ENCODE data around the gene ETFA. TPM values are rescaled to one million over a fixed set of nuclear protein-coding genes. Genes with fewer than 3 reads are reported as not detected.
A peak's percentile ranks its signal among the peaks of the same experiment; 100 is the strongest.

ETFA gene
- total and polyA plus RNA-seq, 7 donors, result 58.4 to 476 (median 102) TPM

DNA sequence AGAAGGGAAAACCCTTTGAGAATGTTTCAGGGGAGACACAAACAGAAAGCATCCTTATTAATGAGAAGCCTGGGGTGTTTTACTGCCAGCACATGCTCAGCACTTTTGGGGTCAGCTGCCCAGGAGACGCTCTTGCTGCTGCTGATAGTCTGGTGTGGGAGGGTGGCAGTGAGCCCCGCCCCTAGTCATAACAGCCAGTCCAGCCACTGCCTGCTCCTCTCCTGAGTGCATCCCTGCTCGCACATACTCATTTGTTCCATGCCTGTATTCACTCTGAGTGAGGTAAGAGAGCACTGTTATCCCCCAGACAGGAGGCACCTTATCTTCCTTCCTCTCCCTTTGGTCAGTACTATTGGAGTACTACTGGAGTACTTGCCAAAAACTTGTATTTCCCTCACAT is 101.3 kb downstream of the ETFA start:
- TF ChIP-seq POLR2AphosphoS5 (IDR thresholded peaks at IDR 0.05) (no peak), POLR2A (IDR thresholded peaks at IDR 0.05) (no peak), CTCF (IDR thresholded peaks at IDR 0.05) (no peak), EP300 (IDR thresholded peaks at IDR 0.05) (no peak)
- no peaks in the 10 kb centered on the region for H3K27me3 ChIP-seq
- no peak overlapping the region for H3K4me3 ChIP-seq
- H3K27ac ChIP-seq, result no peak overlapping the region
- H3K4me1 ChIP-seq, result peaks cover 0 to 7% (median 0%) of the 10 kb centered on the region in 4 donors
- H3K36me3 ChIP-seq, result peaks cover 11 to 65% (median 16%) of the 10 kb centered on the region in 4 donors
- intact Hi-C loops (cut with DNase I), result no loop called here
- 86 to 93% methylated on average over 3 of the region's 3 CpGs for WGBS, 2 donors
- no peaks in the 10 kb centered on the region for H3K9me3 ChIP-seq
- DNase-seq, result no peak

DNA sequence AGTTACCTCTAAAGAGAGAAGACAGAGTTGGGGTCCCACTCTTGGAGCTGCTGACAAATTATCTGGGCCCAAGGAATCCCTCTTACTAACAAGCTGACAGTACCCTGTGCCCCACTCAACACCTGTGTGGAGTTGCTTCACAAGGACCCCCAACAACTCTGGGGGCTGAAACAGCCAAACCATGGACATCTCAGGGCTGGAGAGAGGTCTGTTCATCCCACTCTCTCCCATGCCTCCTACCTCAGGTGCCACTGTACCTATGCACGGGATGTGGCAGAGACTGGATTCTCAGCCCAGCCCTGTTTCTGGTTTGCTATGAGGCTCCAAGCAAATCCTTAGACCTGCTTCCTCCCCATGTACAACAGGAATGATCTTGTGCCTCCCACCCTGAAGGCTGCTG is 101.7 kb downstream of the ETFA start:
- no peak for DNase-seq
- Histone ChIP-seq H3K4me1 (peaks cover 0 to 7% (median 0%) of the 10 kb centered on the region in 4 donors), H3K36me3 (peaks cover 11 to 61% (median 16%) of the 10 kb centered on the region in 4 donors), H3K27me3 (no peaks in the 10 kb centered on the region), H3K4me3 (no peak overlapping the region), H3K9me3 (no peaks in the 10 kb centered on the region), H3K27ac (no peak overlapping the region)
- WGBS, 2 donors, result 93 to 98% methylated on average over 1 of the region's 1 CpG
- intact Hi-C loops (cut with DNase I), result no loop called here
- no peak for TF ChIP-seq CTCF (IDR thresholded peaks at IDR 0.05)
- no peak for TF ChIP-seq POLR2A (IDR thresholded peaks at IDR 0.05)
- no peak for TF ChIP-seq POLR2AphosphoS5 (IDR thresholded peaks at IDR 0.05)
- no peak for TF ChIP-seq EP300 (IDR thresholded peaks at IDR 0.05)

GRCh38 chr15:76208786-76209424 is 102.4 kb downstream of the ETFA start:
- intact Hi-C loops (cut with DNase I), result no loop called here
- no peak for DNase-seq

GRCh38 chr15:76208084-76208785 is 103.0 kb downstream of the ETFA start:
- WGBS, 2 donors, result 97 to 98% methylated on average over 8 of the region's 8 CpGs
- no peaks in the 10 kb centered on the region for H3K27me3 ChIP-seq
- H3K9me3 ChIP-seq, result no peaks in the 10 kb centered on the region
- TF ChIP-seq POLR2A (IDR thresholded peaks at IDR 0.05) (no peak), CTCF (IDR thresholded peaks at IDR 0.05) (no peak), POLR2AphosphoS5 (IDR thresholded peaks at IDR 0.05) (no peak), EP300 (IDR thresholded peaks at IDR 0.05) (no peak)
- no peak overlapping the region for H3K27ac ChIP-seq
- intact Hi-C loops (cut with DNase I), result no loop called here
- DNase-seq, result peak; percentile 27
- H3K4me1 ChIP-seq, result peaks cover 0 to 7% (median 0%) of the 10 kb centered on the region in 4 donors
- H3K36me3 ChIP-seq, result peaks cover under 1 to 48% (median 13%) of the 10 kb centered on the region in 4 donors
- no peak overlapping the region for H3K4me3 ChIP-seq

More at GRCh38 chr15:76208786-76209424, 102.4 kb downstream of the ETFA start:
- no peaks in the 10 kb centered on the region for H3K9me3 ChIP-seq
- TF ChIP-seq EP300 (IDR thresholded peaks at IDR 0.05), result no peak
- no peak for TF ChIP-seq POLR2AphosphoS5 (IDR thresholded peaks at IDR 0.05)
- TF ChIP-seq POLR2A (IDR thresholded peaks at IDR 0.05), result no peak
- TF ChIP-seq CTCF (IDR thresholded peaks at IDR 0.05), result no peak
- H3K27me3 ChIP-seq, result no peaks in the 10 kb centered on the region
- H3K4me1 ChIP-seq, result peaks cover 0 to 7% (median 0%) of the 10 kb centered on the region in 4 donors
- peaks cover 7 to 55% (median 16%) of the 10 kb centered on the region in 4 donors for H3K36me3 ChIP-seq
- 72 to 81% methylated on average over 2 of the region's 2 CpGs for WGBS, 2 donors
- no peak overlapping the region for H3K27ac ChIP-seq
- H3K4me3 ChIP-seq, result no peak overlapping the region

All from sigmoid colon (tissue), 7 donors.